Stimulated activated CD4-positive, alpha-beta T cell treated with anti-CD3 and anti-CD28 coated beads, Interleukin-4, amount 100 ng/mL, for 48 hours (primary cell): ENCODE results near the gene IGFBP6.
"Not testable (repeated sequence)": the region's sequence is repeated elsewhere in the genome, so short reads cannot be mapped to it uniquely, and the experiment has no call there.

Source experiments
- DNase-seq, 2 donors: peaks; one replicate each; pipeline ENCODE4 v3.0.0-alpha.2; 2020; ENCODE audit warnings: low read depth in 2 of 2

IGFBP6 gene

DNA sequence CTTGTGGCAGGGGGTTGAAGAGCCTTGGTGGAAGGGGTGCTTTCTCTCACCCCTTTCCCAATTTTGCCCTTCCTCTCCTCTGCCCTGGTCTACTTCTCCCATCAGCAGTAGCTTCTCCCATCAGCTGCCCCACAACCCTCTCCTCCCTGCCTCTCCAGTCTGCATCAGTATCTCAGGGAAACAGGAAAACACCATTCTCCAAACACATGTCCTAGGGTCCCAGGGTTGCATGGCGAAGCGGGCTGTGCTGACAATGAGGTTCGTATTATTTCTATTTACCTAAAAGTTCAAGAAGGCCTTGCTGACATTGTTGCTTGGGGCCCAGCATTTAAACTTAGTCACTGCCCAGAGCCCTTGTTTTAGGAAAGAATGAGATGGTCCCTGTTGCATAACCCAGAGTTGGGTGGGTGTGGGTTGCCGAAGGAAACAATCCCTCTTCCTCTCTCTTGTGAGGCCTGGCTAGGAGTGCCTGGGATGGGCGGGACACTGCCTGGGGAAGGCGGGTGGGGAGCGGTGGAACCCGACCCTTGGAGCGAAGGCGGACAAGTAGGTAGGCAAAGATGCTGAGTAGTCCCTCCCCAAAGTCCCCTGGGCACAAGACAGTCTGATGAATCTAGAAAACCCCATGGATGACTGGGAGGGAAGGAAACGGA is 1.3 kb upstream of the IGFBP6 start:
- DNase-seq: no peak

DNA sequence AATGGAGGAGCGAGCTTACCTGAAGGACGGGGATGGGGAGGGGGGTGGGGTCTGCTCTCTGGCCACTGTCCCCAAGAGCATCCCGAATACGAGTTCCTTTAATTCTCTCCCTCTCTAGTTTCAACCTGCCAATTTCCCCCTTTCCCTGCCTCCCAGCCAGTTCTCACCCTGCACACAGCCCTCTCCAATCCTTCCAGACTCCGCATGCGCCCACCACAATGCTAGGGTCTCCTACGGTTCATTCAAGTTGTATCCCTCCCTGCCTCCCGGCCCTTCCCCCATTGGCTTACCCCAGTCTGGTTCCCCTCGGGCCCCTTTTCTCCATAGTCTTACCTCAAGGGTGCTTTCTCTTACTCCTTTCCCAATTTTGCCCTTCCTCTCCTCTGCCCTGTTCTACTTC is 708 bp upstream of the IGFBP6 start:
- no peak for DNase-seq

DNA sequence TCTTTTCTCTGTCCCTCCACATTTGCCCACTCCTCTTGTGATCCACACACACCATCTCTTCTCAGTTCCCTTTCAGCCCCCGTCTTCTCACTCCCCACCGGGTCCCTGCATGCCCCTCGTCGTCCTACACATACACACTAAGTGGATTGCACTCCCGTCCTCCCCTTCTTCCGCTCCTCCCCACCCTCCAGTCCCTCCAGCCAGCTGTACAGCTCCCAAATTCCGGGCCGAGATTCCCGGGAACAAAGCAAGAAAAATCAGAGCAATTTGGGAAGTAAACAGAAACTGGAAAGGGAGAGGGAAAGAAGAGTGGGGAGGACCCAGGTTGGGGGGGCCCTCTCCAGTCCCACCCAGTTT is 282 bp upstream of the IGFBP6 start:
- no peak for DNase-seq

DNA sequence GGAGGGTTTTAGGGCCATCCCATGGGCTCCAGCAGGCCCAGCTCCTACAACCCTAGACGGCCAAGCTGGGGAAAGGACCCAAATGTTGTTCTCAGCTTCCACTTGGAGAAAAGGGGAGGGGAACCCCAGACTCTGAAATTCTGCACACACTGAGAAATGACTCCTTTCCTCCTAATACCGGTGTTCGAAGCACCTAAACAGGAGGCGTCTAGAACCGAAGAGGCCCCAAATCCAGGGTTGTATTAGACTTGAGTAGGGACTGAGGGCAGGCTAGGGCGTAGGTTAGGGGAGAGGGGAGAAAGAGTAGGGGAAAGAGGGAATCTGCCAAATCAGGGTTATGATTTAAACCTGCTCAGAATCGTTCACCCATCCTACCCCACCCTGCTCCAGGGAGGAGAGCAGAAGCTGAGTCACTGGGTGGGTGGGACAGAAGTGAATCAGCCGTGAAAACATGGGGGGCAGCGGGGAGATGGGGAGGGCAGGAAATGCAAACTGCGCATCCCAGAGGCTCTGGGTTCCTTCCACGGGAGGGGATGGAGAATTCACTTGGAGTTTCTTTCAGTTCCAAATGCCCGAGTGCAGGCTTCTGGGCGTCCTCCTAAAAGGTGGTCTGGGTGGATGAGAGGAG is 1.0 kb downstream of the IGFBP6 start:
- no peak for DNase-seq

DNA sequence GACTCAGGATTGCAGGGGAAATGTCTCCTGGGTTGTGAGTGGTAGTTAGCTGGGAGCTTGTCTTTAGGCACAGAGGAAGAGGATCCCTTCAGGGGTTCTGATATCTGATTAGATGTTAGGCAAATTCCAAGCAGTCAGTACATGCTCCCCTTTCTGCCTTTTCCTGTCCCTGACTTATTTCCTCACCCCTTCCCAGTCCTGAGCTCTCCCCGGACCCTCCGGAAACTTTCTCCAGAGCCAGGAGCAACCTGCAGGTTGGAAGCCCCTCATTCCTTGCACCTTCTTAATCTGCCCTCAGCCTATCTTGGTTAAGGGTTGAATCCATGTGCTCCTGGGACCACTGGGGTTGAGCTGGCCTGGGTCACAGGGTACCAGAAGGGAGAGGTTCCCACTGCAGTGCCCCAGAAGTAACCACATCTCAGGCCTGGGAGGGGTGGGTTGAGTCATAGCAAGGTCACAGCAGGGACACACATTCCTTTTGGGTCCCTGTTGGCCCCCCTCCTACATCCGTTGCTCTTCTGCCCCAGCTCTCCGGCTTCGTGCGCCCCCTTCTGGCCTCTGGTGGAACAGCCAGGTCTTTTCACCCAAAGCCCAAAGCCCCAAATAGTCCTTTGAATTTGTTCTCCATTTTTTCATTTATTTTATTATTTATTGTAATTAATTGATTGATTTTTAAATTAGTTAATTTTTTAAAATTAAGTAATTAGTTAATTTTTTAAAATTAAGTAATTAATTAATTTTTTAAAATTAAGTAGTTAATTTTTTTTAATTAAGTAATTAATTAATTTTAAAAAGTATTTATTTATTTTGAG is 1.8 kb downstream of the IGFBP6 start:
- DNase-seq: peak; percentile 83 to 94

DNA sequence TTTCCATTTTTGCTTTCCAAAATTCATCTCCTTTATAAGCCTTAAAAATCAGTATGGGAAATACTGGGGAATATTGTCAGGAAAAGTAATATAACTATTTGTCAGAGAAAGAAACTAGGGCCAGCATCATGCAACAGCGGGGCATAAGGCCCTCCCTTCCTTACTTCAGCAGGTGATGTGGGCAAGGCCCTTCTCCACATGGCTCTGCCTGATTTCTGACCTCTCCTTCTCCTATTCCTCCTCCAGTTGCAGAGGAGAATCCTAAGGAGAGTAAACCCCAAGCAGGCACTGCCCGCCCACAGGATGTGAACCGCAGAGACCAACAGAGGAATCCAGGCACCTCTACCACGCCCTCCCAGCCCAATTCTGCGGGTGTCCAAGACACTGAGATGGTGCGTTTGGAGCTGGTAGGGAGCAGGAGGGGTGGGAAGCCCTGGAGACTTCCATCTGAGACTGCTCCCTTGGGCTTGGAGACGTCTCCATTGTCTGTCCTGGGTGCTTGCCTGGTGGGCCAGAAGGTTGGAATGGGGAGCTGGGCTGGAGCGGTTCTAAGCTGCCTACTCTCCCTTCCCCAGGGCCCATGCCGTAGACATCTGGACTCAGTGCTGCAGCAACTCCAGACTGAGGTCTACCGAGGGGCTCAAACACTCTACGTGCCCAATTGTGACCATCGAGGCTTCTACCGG is 3.1 kb downstream of the IGFBP6 start:
- DNase-seq: no peak

DNA sequence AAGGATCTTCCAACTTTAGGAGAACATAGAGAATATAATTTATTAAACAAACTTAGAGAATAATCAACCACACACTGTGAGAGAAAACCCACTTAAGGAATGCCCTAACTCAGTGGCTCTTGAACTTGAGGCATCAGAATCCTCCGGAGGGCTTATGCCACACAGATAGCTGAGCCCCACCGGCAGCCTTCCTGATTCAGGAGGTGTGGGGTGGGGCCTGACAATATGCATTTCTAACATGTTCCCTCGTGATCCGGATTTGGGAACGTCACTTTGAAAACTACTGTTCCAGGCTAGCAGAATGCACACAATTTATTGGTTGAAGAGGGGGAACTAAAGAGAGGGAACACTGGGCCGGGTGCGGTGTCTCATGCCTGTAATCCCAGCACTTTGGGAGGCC is 3.8 kb downstream of the IGFBP6 start:
- DNase-seq: no peak

DNA sequence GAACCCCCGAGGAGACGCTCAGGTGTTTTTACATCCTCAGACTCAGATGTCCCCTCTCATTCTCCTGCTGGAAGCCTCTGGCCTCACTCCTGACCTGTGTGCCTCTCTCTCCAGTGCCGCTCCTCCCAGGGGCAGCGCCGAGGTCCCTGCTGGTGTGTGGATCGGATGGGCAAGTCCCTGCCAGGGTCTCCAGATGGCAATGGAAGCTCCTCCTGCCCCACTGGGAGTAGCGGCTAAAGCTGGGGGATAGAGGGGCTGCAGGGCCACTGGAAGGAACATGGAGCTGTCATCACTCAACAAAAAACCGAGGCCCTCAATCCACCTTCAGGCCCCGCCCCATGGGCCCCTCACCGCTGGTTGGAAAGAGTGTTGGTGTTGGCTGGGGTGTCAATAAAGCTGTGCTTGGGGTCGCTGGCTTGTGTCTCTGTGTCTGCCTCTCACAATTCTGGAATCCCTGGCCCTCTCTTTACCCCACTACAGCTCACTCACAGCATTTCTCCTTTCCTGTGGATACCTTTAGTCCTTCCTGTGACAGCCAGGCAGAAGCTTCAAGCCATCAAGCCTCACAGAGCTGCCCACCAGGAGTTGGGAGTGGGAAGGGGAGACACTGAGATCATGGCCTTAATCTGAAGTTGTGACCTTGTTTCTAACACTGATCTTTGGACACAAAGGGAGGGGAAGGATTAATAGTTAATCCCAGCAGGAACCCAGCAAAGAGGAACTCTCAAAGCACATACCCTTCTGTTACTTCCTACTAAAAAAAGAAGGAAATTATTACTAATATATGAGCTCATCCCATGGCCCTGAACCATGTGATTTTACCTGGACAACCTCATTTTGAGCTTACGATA is 4.7 kb downstream of the IGFBP6 start:
- no peak for DNase-seq

DNA sequence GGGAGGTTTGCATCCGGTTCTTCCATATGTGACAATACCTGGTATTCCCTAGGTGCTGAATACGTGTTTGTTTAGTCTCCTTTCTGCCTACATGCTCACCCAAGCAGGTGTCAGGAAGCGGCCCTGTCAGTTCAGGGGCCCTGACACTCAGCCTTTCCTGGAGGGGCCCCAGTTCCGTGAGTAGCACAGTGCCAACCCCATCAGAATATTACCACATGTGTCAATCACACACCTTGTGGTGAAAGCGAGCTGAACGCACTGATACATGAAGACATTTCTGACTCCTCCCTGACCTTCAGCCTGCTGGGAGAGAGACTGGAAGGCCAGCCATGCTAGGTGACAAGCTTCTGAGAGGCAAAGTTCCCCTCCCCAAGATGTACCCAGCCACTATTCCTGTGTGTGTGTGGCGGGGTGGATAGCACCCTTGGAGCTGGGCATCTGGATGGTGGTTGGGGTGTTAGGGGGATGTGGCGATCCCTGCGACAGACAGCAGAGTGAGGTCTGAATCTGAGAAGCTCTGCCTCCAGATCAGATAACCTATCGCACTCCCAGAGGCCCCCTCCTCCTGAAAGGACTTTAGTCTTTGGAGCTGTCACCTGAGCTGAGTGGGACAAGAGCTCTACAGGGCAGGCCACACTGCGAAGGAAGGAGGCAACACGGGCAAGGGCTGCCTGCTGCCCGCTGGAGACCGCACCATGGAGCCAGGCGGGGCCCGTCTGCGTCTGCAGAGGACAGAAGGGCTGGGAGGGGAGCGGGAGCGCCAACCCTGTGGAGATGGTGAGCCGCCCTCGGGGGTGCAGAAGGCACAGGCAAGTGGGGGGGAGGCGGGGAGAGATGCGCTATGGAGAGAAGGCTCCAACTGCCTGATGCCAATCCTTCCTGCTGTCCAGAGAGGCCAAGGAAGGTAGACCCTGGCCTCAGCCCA is 5.7 kb downstream of the IGFBP6 start, which contains the start of gene SOAT2:
SOAT2 (plus strand) TSS at position 604 of the 925 bp plus-strand sequence; CDS start at position 696, 92 bp downstream.
- DNase-seq: no peak

DNA sequence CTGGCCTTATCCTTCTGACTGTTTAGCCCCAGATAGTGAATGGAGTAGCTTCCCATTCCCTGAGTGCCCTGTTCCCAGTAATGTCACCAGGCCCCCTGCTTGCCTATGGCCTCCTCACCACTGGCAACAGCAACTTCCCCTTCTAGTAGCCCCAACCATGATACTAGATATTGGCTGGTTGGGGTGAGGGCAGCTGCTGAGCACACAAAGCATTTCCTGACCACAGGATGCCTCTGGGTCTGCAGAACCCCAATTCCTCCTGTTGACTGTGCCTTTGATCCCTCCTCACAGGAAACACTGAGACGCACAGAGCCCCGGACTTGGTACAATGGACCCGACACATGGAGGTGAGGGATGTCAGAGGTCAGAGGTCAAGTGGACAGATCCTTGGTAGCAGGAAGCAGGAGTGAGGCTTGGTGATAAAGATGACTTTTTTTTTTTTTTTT is 6.4 kb downstream of the IGFBP6 start:
- DNase-seq: no peak

DNA sequence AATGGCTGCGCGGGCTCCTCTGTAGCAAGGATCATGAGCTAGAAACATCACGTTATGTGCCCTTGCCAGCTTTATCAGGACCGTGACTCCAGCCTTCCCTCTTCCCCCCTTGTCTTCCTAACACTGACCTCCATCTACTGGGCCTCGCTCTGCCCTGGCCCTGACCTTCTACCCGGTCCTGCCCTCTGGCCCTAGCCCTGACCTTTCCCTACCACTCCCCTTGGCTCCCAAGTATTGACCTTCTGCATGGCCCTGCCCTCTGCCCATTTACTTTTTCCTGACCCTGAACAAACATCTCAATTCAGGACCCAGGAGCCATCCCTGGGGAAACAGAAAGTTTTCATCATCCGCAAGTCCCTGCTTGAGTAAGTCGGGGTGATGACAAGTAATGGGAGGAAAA is 7.8 kb downstream of the IGFBP6 start:
- DNase-seq: no peak

DNA sequence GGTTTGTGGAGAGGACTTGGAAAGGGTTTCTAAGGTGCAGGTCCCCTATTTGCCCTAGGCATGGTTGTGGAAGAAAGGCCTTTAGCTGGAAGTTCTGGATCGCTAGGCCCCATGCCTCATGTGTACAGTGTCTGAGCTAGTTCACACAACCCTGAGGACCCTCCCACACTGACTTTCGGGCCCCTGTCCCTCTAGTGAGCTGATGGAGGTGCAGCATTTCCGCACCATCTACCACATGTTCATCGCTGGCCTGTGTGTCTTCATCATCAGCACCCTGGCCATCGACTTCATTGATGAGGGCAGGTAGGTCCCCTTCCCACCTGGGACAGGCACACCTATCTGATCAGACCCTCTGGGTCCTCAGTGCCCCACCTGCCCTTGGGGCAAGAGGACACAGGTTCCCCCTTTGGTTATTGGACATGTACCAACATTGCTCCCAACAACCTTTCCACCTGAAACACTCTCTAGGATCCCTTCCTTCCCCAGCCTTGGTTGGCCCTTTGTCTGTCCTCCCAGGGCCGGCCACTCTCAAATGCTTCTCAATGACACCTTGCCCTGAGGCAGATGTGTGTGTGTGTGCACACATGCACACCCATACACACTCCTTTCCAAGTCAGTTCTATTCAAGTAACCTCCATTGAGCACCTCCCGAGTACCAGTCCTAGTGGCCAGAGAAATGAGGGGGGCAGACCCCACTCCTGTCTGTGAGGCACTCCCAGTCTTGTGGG is 8.4 kb downstream of the IGFBP6 start:
- DNase-seq: no peak

DNA sequence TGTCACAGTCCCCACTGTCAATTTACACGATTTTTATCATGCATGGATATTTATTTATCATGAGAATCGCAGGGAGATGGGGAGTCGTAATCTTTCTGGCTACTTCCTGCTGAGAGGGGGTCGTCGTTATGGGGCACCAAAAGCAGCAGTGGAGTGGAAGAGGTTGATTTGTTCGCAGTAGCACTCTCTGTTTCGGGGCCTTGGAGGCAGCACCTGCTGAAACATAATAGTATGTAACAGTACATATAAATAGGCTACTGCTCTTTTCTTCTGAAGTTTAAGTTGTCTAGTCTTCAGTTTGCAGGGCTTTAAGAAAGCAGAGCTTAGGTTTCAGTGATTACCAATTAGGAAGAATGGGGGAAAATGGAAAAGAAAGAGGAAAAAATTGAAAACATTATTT is 9.7 kb downstream of the IGFBP6 start:
- no peak for DNase-seq

DNA sequence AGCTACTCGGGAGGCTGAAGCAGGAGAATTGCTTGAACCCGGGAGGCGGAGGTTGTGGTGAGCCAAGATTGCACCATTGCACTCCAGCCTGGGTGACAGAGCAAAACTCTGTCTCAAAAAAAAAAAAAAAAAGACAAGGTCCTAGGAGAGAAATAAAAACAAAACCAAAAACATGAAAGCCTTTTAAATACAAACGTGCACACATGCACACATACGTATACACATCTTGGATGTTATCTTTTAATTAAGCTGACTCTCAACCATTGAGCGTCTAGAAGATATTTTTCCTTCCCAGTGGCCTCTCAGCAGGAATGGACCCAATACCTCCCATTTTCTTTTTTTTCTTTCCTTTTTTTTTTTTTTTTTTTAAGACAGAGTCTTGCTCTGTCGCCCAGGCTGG is 15.0 kb downstream of the IGFBP6 start:
- DNase-seq: not testable (repeated sequence)

DNA sequence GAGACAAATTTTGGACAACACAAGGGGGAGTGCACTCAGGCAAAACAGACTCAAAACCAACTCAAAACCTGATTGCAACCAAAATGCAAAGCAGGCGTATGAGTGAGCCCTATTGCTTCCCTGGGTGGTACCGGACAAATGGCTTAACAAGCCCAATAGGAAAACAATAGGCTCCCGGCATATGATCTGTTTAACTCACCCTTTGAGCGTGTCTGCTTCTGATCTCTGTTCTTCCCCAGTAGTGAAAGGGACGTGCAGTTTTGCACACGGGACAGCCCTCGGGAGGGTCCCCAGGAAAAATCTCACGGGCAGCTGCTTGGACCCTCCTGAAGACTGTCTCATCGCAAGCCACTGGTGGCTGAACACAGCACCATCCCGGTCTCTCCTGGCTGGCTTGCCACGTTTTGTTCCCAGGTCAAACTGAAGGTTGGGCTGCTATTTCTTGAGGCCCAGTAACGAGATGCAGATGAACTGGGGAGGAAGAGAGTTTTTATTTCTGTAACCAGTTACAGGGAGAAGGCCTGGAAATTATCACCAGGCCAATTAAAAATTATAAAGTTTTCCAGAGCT is 15.8 kb downstream of the IGFBP6 start:
- no peak for DNase-seq

DNA sequence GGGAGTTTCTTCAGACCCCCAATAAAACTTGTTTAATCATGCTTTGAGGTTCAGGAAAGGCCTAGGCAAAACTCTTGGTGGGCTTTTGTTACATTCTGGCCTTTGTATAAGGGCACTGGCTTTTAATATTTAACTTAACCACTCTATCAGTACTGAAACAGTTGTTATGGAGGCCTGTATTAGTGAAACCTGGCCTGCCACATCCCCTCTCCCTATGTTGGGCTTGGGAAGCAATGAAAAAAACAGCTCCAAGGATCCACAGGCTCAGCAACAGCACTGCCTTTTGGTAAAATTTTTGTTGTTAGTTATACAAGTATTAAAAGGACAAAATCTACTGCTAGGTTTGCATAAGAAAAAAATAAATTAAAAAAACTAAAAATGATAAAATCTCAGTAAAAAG is 16.5 kb downstream of the IGFBP6 start:
- DNase-seq: no peak

DNA sequence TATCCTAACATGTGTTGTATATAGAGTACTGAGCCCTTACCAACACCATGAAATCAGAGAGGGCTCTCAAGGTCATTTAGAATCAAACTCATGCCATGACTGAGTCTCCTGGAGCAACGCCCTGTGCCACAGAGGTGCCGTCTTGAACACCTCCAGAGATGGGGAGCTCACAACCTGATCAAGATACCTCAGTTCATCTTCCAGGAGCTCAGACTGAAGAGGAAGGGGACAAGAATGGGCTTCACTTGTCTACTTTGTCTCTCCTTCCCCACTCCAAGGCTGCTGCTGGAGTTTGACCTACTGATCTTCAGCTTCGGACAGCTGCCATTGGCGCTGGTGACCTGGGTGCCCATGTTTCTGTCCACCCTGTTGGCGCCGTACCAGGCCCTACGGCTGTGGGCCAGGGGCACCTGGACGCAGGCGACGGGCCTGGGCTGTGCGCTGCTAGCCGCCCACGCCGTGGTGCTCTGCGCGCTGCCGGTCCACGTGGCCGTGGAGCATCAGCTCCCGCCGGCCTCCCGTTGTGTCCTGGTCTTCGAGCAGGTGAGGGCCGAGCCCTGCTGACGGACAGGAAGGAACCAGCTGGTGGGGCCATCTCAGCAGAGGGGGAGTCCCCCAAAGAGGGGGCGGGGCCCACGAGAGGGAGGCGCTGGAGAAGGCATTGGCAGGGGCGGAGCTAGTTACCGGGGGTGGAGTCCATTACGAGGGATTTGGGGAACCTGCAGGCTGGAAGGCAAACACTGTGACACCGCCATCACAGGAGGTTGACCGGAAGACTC is 17.8 kb downstream of the IGFBP6 start:
- no peak for DNase-seq

DNA sequence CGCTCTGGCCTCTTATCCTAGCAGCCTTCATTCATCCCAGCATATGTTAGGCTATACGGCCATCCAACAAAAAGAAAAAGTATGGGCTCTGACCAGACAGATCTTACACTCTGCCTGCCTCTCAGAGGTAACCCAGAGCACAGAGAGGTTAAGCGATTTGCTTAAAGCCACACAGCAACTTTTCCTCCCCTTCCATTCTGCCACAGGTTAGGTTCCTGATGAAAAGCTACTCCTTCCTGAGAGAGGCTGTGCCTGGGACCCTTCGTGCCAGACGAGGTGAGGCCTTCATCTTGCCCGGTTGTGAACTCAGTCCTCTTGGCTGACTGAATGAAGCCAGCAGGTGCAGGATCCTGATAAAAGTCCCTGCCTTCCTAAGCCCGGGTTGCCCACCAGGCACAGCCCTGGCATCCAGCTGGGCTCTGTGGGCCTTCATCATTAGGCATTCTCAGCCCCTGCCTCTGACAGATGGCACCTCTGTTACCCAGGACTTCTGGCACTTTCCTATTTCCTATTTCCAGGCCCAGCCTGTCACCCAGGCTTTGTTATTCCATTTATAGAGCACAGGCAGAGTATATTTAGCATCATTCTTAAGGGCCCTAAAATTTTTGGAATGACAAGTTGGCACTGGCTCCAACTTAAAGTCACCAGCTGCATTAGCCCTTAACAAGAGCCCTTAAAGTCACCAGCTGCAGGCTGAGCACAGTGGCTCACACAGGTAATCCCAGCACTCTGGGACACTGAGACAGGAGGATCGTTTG is 18.6 kb downstream of the IGFBP6 start:
- no peak for DNase-seq
